ENCODE data around the gene APBB1IP.
"Not testable (repeated sequence)": the region's sequence is repeated elsewhere in the genome, so short reads cannot be mapped to it uniquely, and the experiment has no call there.

The APBB1IP gene

GRCh38 chr10:26437637-26438461 is at the start of gene APBB1IP:
Gene APBB1IP, plus strand, starts transcription at chr10:26438341. Its CDS starts 53,986 bp downstream, at chr10:26492327.
- Histone ChIP-seq H3K4me3 (ENCODE audit: low read length) (no peak within 1 kb of the TSS), H2AFZ (ENCODE audit: low read depth, low read length) (no peak within 1 kb of the TSS), H3K4me1 (ENCODE audit: insufficient read depth, low read length) (no peaks in the 10 kb centered on the region), H3K9me3 (ENCODE audit: low read length) (no peaks in the 10 kb centered on the region), H3K27me3 (ENCODE audit: insufficient read depth, low read length) (peaks cover 28% of the 10 kb centered on the region), H3K36me3 (ENCODE audit: insufficient read depth, low read length) (no peaks in the 10 kb centered on the region)

- H2AFZ ChIP-seq (ENCODE audit: low read depth, low read length): no peak overlapping the region
- no peaks in the 10 kb centered on the region for H3K36me3 ChIP-seq (ENCODE audit: insufficient read depth, low read length)
- no peaks in the 10 kb centered on the region for H3K4me1 ChIP-seq (ENCODE audit: insufficient read depth, low read length)
- H3K4me3 ChIP-seq (ENCODE audit: low read length): no peak overlapping the region
- H3K27me3 ChIP-seq (ENCODE audit: insufficient read depth, low read length): peaks cover 18% of the 10 kb centered on the region
- H3K9me3 ChIP-seq (ENCODE audit: low read length): no peaks in the 10 kb centered on the region
These were observed 48.6 kb upstream of the APBB1IP start for GRCh38 chr10:26389533-26389932.

DNA sequence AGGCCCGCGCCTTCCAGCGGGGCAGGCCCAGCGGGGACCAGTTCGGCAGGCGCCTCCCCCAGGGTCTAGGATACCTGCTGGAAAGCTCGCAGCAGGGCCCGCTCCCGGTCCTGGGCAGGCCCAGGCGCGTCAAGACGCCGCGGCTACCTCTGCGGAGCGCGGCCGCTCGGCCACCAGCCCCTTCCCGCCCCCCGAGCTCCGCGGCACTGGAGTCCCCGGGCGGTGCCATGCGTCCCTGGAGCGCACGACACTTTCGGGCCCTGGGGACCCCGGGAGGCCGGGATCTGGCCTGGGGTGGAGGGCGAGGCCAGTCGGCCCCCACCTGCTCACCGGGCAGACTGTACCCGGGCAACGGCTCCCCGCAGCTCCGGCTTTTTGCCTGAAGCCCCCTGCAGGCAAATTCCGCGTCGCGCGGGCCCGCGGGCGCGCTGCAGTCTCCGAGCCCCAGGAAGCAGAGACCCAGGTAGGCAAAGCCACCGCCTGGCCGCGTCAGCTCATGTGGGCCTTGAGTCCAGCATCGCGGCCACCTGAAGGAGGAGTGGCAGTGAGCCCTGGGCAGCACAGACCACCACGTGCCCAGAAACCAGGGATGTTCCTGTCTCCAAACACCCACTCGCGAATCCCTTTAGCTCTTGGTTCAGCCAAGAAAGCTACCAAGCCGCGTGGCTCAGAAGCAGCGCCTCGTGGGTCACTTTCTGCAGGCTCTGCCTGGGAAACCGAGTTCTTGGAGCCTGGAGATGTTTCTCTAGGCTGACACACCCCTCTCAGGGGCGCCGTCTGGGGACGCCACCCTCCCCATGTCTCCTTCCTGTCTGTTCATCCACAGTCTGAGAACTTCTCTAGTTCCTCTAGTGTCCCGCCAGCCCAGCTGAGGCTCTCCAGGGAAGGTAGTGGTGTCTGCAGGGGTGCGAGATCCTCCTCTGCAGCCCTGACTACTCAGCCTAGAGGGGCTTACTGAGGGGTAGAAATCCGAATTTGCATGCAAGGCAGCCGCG is 46.1 kb upstream of the APBB1IP start:
- H3K36me3 ChIP-seq (ENCODE audit: insufficient read depth, low read length): no peaks in the 10 kb centered on the region
- H3K9me3 ChIP-seq (ENCODE audit: low read length): no peaks in the 10 kb centered on the region
- H3K27me3 ChIP-seq (ENCODE audit: insufficient read depth, low read length): peaks cover 19% of the 10 kb centered on the region
- no peaks in the 10 kb centered on the region for H3K4me1 ChIP-seq (ENCODE audit: insufficient read depth, low read length)
- H2AFZ ChIP-seq (ENCODE audit: low read depth, low read length): no peak overlapping the region
- no peak overlapping the region for H3K4me3 ChIP-seq (ENCODE audit: low read length)

- not testable (repeated sequence) for H3K4me3 ChIP-seq (ENCODE audit: low read length); H3K36me3 ChIP-seq (ENCODE audit: insufficient read depth, low read length); H3K9me3 ChIP-seq (ENCODE audit: low read length); H2AFZ ChIP-seq (ENCODE audit: low read depth, low read length); H3K4me1 ChIP-seq (ENCODE audit: insufficient read depth, low read length); H3K27me3 ChIP-seq (ENCODE audit: insufficient read depth, low read length)
These were observed 39.8 kb upstream of the APBB1IP start for GRCh38 chr10:26398353-26398752.

- Histone ChIP-seq H3K27me3 (ENCODE audit: insufficient read depth, low read length) (no peaks in the 10 kb centered on the region), H3K36me3 (ENCODE audit: insufficient read depth, low read length) (no peaks in the 10 kb centered on the region), H3K4me1 (ENCODE audit: insufficient read depth, low read length) (no peaks in the 10 kb centered on the region), H3K9me3 (ENCODE audit: low read length) (no peaks in the 10 kb centered on the region), H2AFZ (ENCODE audit: low read depth, low read length) (no peak overlapping the region), H3K4me3 (ENCODE audit: low read length) (no peak overlapping the region)
These were observed 30.7 kb upstream of the APBB1IP start for GRCh38 chr10:26407406-26407969.

DNA sequence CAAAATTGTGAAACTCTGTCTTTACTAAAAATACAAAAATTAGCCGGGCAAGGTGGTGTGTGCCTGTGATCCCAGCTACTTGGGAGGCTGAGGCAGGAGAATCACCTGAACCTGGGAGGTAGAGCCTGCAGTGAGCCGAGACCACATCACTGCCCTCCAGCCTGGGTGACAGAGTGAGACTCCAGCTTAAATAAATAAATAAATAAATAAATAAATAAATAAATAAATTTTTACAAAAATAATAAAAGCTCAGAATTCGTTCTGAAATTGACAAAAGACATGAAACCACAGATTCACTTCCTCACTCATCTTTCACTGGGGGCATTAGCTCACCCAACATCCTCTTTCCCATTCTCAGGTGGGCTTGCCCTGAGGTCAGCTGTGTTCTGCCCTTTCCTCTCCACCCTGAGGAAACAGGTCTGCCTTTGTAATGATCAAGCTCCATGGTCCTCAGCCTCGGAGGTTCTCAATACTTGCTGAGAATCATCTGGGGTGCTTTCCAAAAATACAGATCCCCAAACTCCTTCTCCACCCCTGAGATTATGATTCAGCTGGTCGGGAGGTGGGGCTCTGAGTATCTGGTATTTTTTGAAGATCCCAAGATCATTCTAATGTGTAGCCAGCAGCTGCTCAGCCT is 29.2 kb upstream of the APBB1IP start:
- Histone ChIP-seq H3K4me3 (ENCODE audit: low read length) (no peak overlapping the region), H3K36me3 (ENCODE audit: insufficient read depth, low read length) (no peaks in the 10 kb centered on the region), H3K27me3 (ENCODE audit: insufficient read depth, low read length) (no peaks in the 10 kb centered on the region), H3K4me1 (ENCODE audit: insufficient read depth, low read length) (no peaks in the 10 kb centered on the region), H3K9me3 (ENCODE audit: low read length) (no peaks in the 10 kb centered on the region), H2AFZ (ENCODE audit: low read depth, low read length) (no peak overlapping the region)

DNA sequence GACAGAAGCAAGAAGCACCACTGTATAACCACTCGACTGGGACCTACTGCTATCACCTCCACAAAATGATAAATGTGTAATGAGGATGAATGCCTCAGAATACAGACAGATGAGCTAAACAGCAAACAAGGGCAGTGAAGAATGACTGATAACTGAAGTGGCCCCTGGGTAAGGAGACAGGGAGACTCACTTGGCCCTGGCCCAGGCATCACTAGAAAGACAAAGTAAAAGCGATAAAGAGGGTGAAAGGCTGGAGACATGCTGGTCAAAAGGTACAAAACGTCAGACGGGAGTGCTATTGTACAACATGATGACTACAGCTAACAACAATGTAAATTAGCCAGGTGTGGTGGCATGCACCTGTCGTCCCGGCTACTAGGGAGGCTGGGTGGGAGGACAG is 27.8 kb upstream of the APBB1IP start:
- Histone ChIP-seq H3K4me3 (ENCODE audit: low read length) (no peak overlapping the region), H3K9me3 (ENCODE audit: low read length) (no peaks in the 10 kb centered on the region), H3K4me1 (ENCODE audit: insufficient read depth, low read length) (no peaks in the 10 kb centered on the region), H3K27me3 (ENCODE audit: insufficient read depth, low read length) (no peaks in the 10 kb centered on the region), H2AFZ (ENCODE audit: low read depth, low read length) (no peak overlapping the region), H3K36me3 (ENCODE audit: insufficient read depth, low read length) (no peaks in the 10 kb centered on the region)

- Histone ChIP-seq H3K36me3 (ENCODE audit: insufficient read depth, low read length) (no peaks in the 10 kb centered on the region), H3K4me3 (ENCODE audit: low read length) (no peak overlapping the region), H3K9me3 (ENCODE audit: low read length) (no peaks in the 10 kb centered on the region), H2AFZ (ENCODE audit: low read depth, low read length) (no peak overlapping the region), H3K4me1 (ENCODE audit: insufficient read depth, low read length) (no peaks in the 10 kb centered on the region), H3K27me3 (ENCODE audit: insufficient read depth, low read length) (no peaks in the 10 kb centered on the region)
These were observed 25.2 kb upstream of the APBB1IP start for GRCh38 chr10:26412932-26413331.

DNA sequence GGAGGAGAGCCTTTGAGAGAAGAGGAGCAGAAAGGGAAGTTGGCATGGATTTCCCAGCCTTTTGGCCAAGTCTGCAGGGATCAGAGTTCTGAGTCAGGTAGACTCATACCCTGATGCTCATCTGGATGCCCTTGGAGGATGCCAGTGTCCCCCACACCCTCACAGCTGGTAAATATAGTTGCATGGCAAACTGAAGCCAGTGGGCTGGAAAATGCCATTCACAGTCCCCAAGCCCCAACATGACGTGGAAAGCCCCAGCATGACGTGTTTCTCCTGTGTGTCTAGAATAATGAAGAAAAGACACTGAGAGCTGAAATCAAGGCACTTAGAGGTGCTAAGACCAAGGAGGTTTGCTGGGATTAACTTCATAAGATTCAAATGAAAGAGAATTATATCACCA is 24.8 kb upstream of the APBB1IP start:
- Histone ChIP-seq H3K9me3 (ENCODE audit: low read length) (no peaks in the 10 kb centered on the region), H3K4me3 (ENCODE audit: low read length) (no peak overlapping the region), H2AFZ (ENCODE audit: low read depth, low read length) (no peak overlapping the region), H3K27me3 (ENCODE audit: insufficient read depth, low read length) (no peaks in the 10 kb centered on the region), H3K36me3 (ENCODE audit: insufficient read depth, low read length) (no peaks in the 10 kb centered on the region), H3K4me1 (ENCODE audit: insufficient read depth, low read length) (no peaks in the 10 kb centered on the region)

DNA sequence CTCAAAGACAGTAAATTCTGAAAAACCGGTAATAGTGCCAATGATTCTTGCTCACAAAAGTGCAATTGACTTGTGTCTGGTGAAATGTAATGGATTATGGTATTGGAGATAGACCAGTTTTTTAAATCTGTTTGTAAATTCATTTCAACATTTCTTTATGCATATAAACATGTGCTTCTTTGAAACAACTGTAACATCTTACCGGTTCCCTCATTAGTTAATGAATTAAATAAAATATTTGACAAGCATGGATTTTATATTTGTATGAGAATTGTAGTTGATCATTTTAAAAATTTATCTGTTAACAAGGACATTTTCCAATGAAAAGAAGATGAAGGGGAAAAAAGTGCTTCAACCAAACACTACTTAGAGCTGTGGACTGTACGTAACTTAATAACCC is 21.0 kb upstream of the APBB1IP start:
- H3K36me3 ChIP-seq (ENCODE audit: insufficient read depth, low read length): no peaks in the 10 kb centered on the region
- no peak overlapping the region for H3K4me3 ChIP-seq (ENCODE audit: low read length)
- H2AFZ ChIP-seq (ENCODE audit: low read depth, low read length): no peak overlapping the region
- no peaks in the 10 kb centered on the region for H3K27me3 ChIP-seq (ENCODE audit: insufficient read depth, low read length)
- no peaks in the 10 kb centered on the region for H3K9me3 ChIP-seq (ENCODE audit: low read length)
- H3K4me1 ChIP-seq (ENCODE audit: insufficient read depth, low read length): no peaks in the 10 kb centered on the region

DNA sequence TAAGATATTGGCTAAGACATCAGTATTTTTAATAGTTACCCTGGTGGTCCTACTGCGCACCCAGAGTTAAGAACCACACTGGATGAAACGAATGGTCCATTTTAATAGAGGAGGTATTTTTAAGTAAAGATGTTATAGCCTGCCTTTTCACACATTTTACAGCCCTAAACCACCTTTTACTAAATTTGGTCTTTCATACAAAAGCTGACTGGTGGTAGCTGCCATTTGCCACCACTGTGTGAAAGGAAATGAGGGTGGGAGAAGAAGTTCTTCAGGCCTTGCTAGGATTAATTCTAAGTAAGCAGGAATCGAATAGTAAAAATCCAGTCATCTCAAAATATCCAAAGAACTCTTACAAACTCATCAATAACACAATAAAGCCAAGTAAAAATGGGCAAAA is 15.2 kb upstream of the APBB1IP start:
- H3K27me3 ChIP-seq (ENCODE audit: insufficient read depth, low read length): no peaks in the 10 kb centered on the region
- no peaks in the 10 kb centered on the region for H3K4me1 ChIP-seq (ENCODE audit: insufficient read depth, low read length)
- H3K4me3 ChIP-seq (ENCODE audit: low read length): no peak overlapping the region
- H3K36me3 ChIP-seq (ENCODE audit: insufficient read depth, low read length): no peaks in the 10 kb centered on the region
- H3K9me3 ChIP-seq (ENCODE audit: low read length): no peaks in the 10 kb centered on the region
- H2AFZ ChIP-seq (ENCODE audit: low read depth, low read length): no peak overlapping the region

GRCh38 chr10:26423722-26424121 is 14.4 kb upstream of the APBB1IP start:
- Histone ChIP-seq H3K36me3 (ENCODE audit: insufficient read depth, low read length) (no peaks in the 10 kb centered on the region), H2AFZ (ENCODE audit: low read depth, low read length) (no peak overlapping the region), H3K4me3 (ENCODE audit: low read length) (no peak overlapping the region)

More at GRCh38 chr10:26423722-26424121, 14.4 kb upstream of the APBB1IP start:
- Histone ChIP-seq H3K9me3 (ENCODE audit: low read length) (no peaks in the 10 kb centered on the region), H3K27me3 (ENCODE audit: insufficient read depth, low read length) (no peaks in the 10 kb centered on the region), H3K4me1 (ENCODE audit: insufficient read depth, low read length) (no peaks in the 10 kb centered on the region)
